HEK293 (cell line): ENCODE results near the gene CTPS2.

ENCODE experiments used
- CTCF ChIP-seq: fragments of 450-650 bp; formaldehyde crosslinking; IDR thresholded peaks from 2 replicates; pipeline ENCODE4 v1.5.1; 2016; ENCODE audit warnings: missing biosample characterization, missing genetic modification characterization
- ZBTB20 ChIP-seq: fragments of 450-650 bp; formaldehyde crosslinking; IDR thresholded peaks from 2 replicates; pipeline ENCODE4 v1.5.1; 2016; ENCODE audit warnings: missing biosample characterization, missing genetic modification characterization
- ZBTB7A ChIP-seq: fragments of 450-650 bp; formaldehyde crosslinking; IDR thresholded peaks from 2 replicates; pipeline ENCODE4 v1.5.1; 2016; ENCODE audit warnings: low read depth, missing biosample characterization, missing genetic modification characterization
- ZNF174 ChIP-seq: fragments of 450-650 bp; formaldehyde crosslinking; IDR thresholded peaks from 2 replicates; pipeline ENCODE4 v1.5.0; 2017; ENCODE audit warnings: missing biosample characterization, mild to moderate bottlenecking, missing genetic modification characterization
- ZNF501 ChIP-seq: fragments of 450-650 bp; formaldehyde crosslinking; IDR thresholded peaks from 2 replicates; pipeline ENCODE4 v1.5.1; 2016; ENCODE audit warnings: missing biosample characterization, missing genetic modification characterization
- ZSCAN30 ChIP-seq: fragments of 450-650 bp; IDR thresholded peaks from 2 replicates; pipeline ENCODE4 v1.5.1; 2018; ENCODE audit warnings: missing biosample characterization, mild to moderate bottlenecking, missing genetic modification characterization, moderate library complexity

- TF ChIP-seq ZNF501 (tag by site-specific recombination) (no peak), CTCF (tag by site-specific recombination) (no peak), ZSCAN30 (tag by site-specific recombination) (no peak), ZBTB20 (tag by site-specific recombination) (no peak), ZBTB7A (tag by site-specific recombination) (no peak), ZNF174 (tag by site-specific recombination) (no peak)
These were observed 7.1 kb downstream of the CTPS2 start for GRCh38 chrX:16705370-16705769.
